Endothelial cell of umbilical vein (primary cell): Measurements from ENCODE around the gene PILRA. TPM values are rescaled to one million over a fixed set of nuclear protein-coding genes. Genes with fewer than 3 reads are reported as not detected.

Experiments used
- BruUV-seq: library from RNA; stranded (reverse); fragments of 400-500 nt; replicated peaks from 2 replicates; lab custom pipeline; 2021; lab: Mats Ljungman, UMichigan
- CTCF ChIA-PET: fragments of 300-600, 350-600 bp; sonication (Branson Sonifier 250); formaldehyde crosslinking; loops from one replicate; lab custom pipeline; 2021; ENCODE audit warnings: antibody characterized with exemption, inconsistent platforms; lab: Charles Lee
- POLR2A ChIA-PET: fragments of 300-600, 350-600 bp; sonication (Branson Sonifier 250); formaldehyde crosslinking; loops from one replicate; lab custom pipeline; 2021; ENCODE audit warnings: antibody characterized with exemption, inconsistent platforms; lab: Charles Lee
- DNase-seq: peaks from one replicate; pipeline ENCODE4 v3.0.0-alpha.2; 2011; ENCODE audit warnings: low read depth, low spot score
- FAIRE-seq: peaks from 2 replicates; lab custom pipeline; 2011; peaks lifted over from hg19 to GRCh38; lab: Jason Lieb, UNC
- H2AFZ ChIP-seq: 2 replicates; pipeline ENCODE4 v1.6.0; 2012; ENCODE audit warnings: low read depth, low read length, control low read depth, inconsistent platforms
- H3K27ac ChIP-seq: 2 replicates; pipeline ENCODE4 v1.5.1; 2011; ENCODE audit warnings: low read depth, mild to moderate bottlenecking, control low read depth, low read length, moderate library complexity; ENCODE audit not compliant: insufficient read depth
- H3K27me3 ChIP-seq, 2 experiments: 2 replicates each; pipeline versions ENCODE4 v1.6.0 to v1.6.1; 2011; ENCODE audit warnings: low read length in 2 of 2, mixed read lengths in 1 of 2; ENCODE audit not compliant: control insufficient read depth in 2 of 2, insufficient read depth in 2 of 2
- H3K36me3 ChIP-seq, 2 experiments: 2 replicates in 1 of 2; 3 replicates in 1 of 2; pipeline ENCODE4 v1.5.1; 2011; ENCODE audit warnings: low read length in 2 of 2, mild to moderate bottlenecking in 1 of 2, moderate library complexity in 1 of 2; ENCODE audit not compliant: control insufficient read depth in 2 of 2, insufficient read depth in 2 of 2; ENCODE audit errors: extremely low read depth in 1 of 2
- H3K4me1 ChIP-seq: 3 replicates; pipeline ENCODE4 v1.5.1; 2011; ENCODE audit warnings: mild to moderate bottlenecking, low read length; ENCODE audit not compliant: control insufficient read depth, insufficient read depth; ENCODE audit errors: extremely low read depth
- H3K4me2 ChIP-seq: 2 replicates; pipeline ENCODE4 v1.6.1; 2011; ENCODE audit warnings: low read length, control low read depth, mixed read lengths; ENCODE audit not compliant: insufficient read depth
- H3K4me3 ChIP-seq, 3 experiments: fragments of 200-600 bp in 1 of 3; sonication (generic), shearing (Covaris generic) in 1 of 3; replicated peaks in 1 of 3; 2 replicates each; pipeline ENCODE4 v1.5.1; 2011 to 2016; ENCODE audit warnings: control low read depth in 3 of 3, low read length in 3 of 3, mild to moderate bottlenecking in 2 of 3, inconsistent platforms in 1 of 3, low read depth in 1 of 3, moderate library complexity in 1 of 3; ENCODE audit not compliant: insufficient read depth in 1 of 3
- H3K79me2 ChIP-seq: 2 replicates; pipeline ENCODE4 v1.6.0; 2012; ENCODE audit warnings: low read length, inconsistent platforms; ENCODE audit not compliant: control insufficient read depth, insufficient read depth
- H3K9ac ChIP-seq: replicated peaks from 2 replicates; pipeline ENCODE3; 2011; ENCODE audit warnings: low read length, control low read depth; ENCODE audit not compliant: insufficient read depth; ENCODE audit errors: extremely low read depth
- H3K9me1 ChIP-seq: replicated peaks from 3 replicates; pipeline ENCODE4 v1.6.0; 2011; ENCODE audit warnings: mild to moderate bottlenecking, low read length; ENCODE audit not compliant: control insufficient read depth, insufficient read depth; ENCODE audit errors: extremely low read depth
- H3K9me3 ChIP-seq: replicated peaks from 2 replicates; pipeline ENCODE4 v1.5.1; 2012; ENCODE audit warnings: low read length, inconsistent platforms; ENCODE audit not compliant: control insufficient read depth, insufficient read depth
- H4K20me1 ChIP-seq: replicated peaks from 2 replicates; pipeline ENCODE3; 2011; ENCODE audit warnings: mild to moderate bottlenecking, low read length; ENCODE audit not compliant: control insufficient read depth, insufficient read depth; ENCODE audit errors: extremely low read depth
- CTCF ChIP-seq, 2 donors: IDR thresholded peaks; 1 replicate in 1 of 2; 2 replicates in 1 of 2; pipeline ENCODE4 v1.5.1; 2011; ENCODE audit warnings: low read length in 2 of 2, mild to moderate bottlenecking in 2 of 2, moderate library complexity in 2 of 2, control low read depth in 1 of 2, inconsistent platforms in 1 of 2, low read depth in 1 of 2; ENCODE audit not compliant: insufficient read depth in 1 of 2; ENCODE audit errors: extremely low read depth in 1 of 2
- EZH2 ChIP-seq: IDR thresholded peaks from 2 replicates; pipeline ENCODE4 v1.6.1; 2012; ENCODE audit warnings: borderline replicate concordance, low read depth, mild to moderate bottlenecking, moderate library complexity, low read length, inconsistent platforms; ENCODE audit not compliant: severe bottlenecking
- FOS ChIP-seq: IDR thresholded peaks from 2 replicates; pipeline ENCODE4 v1.6.1; 2011; ENCODE audit warnings: mild to moderate bottlenecking, low read length, moderate library complexity, borderline replicate concordance; ENCODE audit not compliant: insufficient read depth
- GATA2 ChIP-seq: IDR thresholded peaks from 2 replicates; pipeline ENCODE4 v1.7.0; 2011; ENCODE audit warnings: low read depth, mild to moderate bottlenecking, moderate library complexity, mixed read lengths, low read length; ENCODE audit not compliant: insufficient read length, insufficient read depth
- JUN ChIP-seq: IDR thresholded peaks from 2 replicates; pipeline ENCODE4 v1.6.1; 2011; ENCODE audit warnings: borderline replicate concordance, low read depth; ENCODE audit not compliant: insufficient read length, insufficient read depth
- MAX ChIP-seq: IDR thresholded peaks from 2 replicates; pipeline ENCODE4 v1.6.1; 2011; ENCODE audit not compliant: insufficient read depth, insufficient read length
- MYC ChIP-seq: IDR thresholded peaks from one replicate; pipeline ENCODE4 v1.6.1; 2011; ENCODE audit warnings: mild to moderate bottlenecking, low read depth, low read length
- POLR2A ChIP-seq: IDR thresholded peaks from 2 replicates; pipeline ENCODE4 v1.6.1; 2012; ENCODE audit warnings: low read depth, mild to moderate bottlenecking, control low read depth, low read length
- POLR2AphosphoS5 ChIP-seq: IDR thresholded peaks from 2 replicates; pipeline ENCODE4 v1.6.1; 2012; ENCODE audit warnings: low read depth, mild to moderate bottlenecking, control low read depth, low read length, moderate library complexity; ENCODE audit not compliant: insufficient read depth
- dilution Hi-C: fragments of 300-500 bp; cut with MboI; formaldehyde crosslinking; loops from one replicate; pipeline ENCODE4 v1.15.0; 2019; ENCODE audit warnings: low sequenced_read_pairs; ENCODE audit not compliant: extremely low pct_ligation_motif_present
- intact Hi-C: fragments of 100-400 bp; cut with micrococcal nuclease; formaldehyde crosslinking; loops from one replicate; pipeline ENCODE4 v1.10.0; 2022
- polyA plus RNA-seq, 4 experiments: library from polyadenylated mRNA; depleted of rRNA in 3 of 4; stranded (reverse) in 3 of 4; unstranded in 1 of 4; fragments of >200 nt; gene quantifications; 2 replicates each; pipeline versions ENCODE4 v1.2.1 to v1.2.3, GENCODE V29; 2011 to 2012; ENCODE audit warnings: missing spikeins in 1 of 4
- total RNA-seq: library from RNA; stranded (reverse); gene quantifications from 2 replicates; pipeline ENCODE4 v1.2.3, GENCODE V29; 2021

The PILRA gene
- total and polyA plus RNA-seq, 2 donors (not counting 3 experiments of a cell fraction or from before 2014, with no cell fraction given): 0.61 to 1.3 TPM

DNA sequence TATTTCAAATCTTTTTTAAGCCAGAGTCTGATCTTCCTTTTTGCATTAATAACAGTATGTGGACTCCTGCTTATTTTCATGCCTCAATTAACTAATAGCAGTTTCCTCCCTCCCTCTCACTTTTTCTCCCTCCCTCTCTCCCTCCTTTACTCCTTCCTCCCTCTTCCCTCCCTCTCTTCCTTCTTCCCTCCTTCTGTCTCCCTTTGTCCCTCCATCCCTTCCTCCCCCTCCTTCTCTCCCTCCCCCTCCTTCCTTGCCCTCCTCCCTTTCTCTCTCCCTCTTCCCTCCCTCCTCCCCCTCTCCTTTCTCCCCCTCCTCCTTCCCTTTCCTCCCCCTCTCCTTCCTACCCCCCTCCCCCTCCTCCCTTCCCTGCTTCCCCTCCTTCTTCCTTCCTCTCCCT, 53.2 kb downstream of the PILRA start:
- Histone ChIP-seq H3K27ac (no peak overlapping the region), H3K9me1 (no peaks in the 10 kb centered on the region), H4K20me1 (no peaks in the 10 kb centered on the region), H3K4me1 (peaks cover 11% of the 10 kb centered on the region), H3K36me3 (peaks cover 0 to 3% of the 10 kb centered on the region in 2 experiments), H3K27me3 (peaks cover 0 to 2% of the 10 kb centered on the region in 2 experiments), H3K4me3 (no peak overlapping the region), H3K9ac (no peak overlapping the region), H3K4me2 (no peak overlapping the region), H3K79me2 (peaks cover 16% of the 10 kb centered on the region), H3K9me3 (no peaks in the 10 kb centered on the region), H2AFZ (no peak overlapping the region)
- FAIRE-seq (no peak), DNase-seq (no peak)
- BruUV-seq: no TSS peak
- POLR2A ChIA-PET: no interaction called here
- CTCF ChIA-PET: no interaction called here
- TF ChIP-seq JUN (no peak), MYC (no peak), POLR2AphosphoS5 (no peak), GATA2 (no peak), MAX (no peak), FOS (no peak), POLR2A (no peak)
- dilution Hi-C loops (no loop called here), intact Hi-C loops (no loop called here)

- H3K27ac ChIP-seq: no peak overlapping the region
- peaks cover 0 to 2% of the 10 kb centered on the region in 2 experiments for H3K27me3 ChIP-seq
- TF ChIP-seq POLR2A (no peak), POLR2AphosphoS5 (no peak), JUN (no peak), GATA2 (no peak), MYC (no peak), EZH2 (no peak), FOS (no peak), MAX (no peak), CTCF (IDR thresholded peaks at IDR 0.05; ENCODE audit: extremely low read depth in 1 of 2, insufficient read depth in 1 of 2, low read depth in 1 of 2, low read length in 2 of 2) (no peak)
- BruUV-seq: no TSS peak
- no peak for DNase-seq
- no peak overlapping the region for H3K4me2 ChIP-seq
- ChIA-PET CTCF (interaction anchor here (1.6 to 1.8 kb wide), 2 partner anchors 17 to 55 kb away, joined by 4 to 10 read pairs; no protein-coding TSS in a partner anchor), POLR2A (interaction anchor here (0.7 to 3.1 kb wide), 12 partner anchors 8 to 278 kb away, joined by 3 to 59 read pairs (median 6); partner anchors contain the start of genes FBXO24, LRCH4 and POP7)
- H4K20me1 ChIP-seq: no peaks in the 10 kb centered on the region
- H3K9me3 ChIP-seq: no peaks in the 10 kb centered on the region
- no peak overlapping the region for H3K4me3 ChIP-seq
- intact Hi-C loops (loop anchor here (1.0 to 2.0 kb wide), 2 partner anchors 9 to 51 kb away; partner anchors contain the start of genes PPP1R35 and TSC22D4), dilution Hi-C loops (no loop called here)
- no peak overlapping the region for H3K9ac ChIP-seq
- peaks cover 19% of the 10 kb centered on the region for H3K4me1 ChIP-seq
- no peaks in the 10 kb centered on the region for H3K9me1 ChIP-seq
- H3K79me2 ChIP-seq: peaks cover 29% of the 10 kb centered on the region
- H3K36me3 ChIP-seq: peaks cover 0 to 8% of the 10 kb centered on the region in 2 experiments
- H2AFZ ChIP-seq: peak overlapping the region; percentile 6
- no peak for FAIRE-seq
These were observed 54.5 kb downstream of the PILRA start for GRCh38 chr7:100427762-100428198.
